ENCODE data around the gene UHRF1. TPM values are rescaled to one million over a fixed set of nuclear protein-coding genes. Genes with fewer than 3 reads are reported as not detected.
A peak's percentile ranks its signal among the peaks of the same experiment; 100 is the strongest.

The UHRF1 gene
- total RNA-seq, 4 donors from 2014 or later: 1.7 to 7.2 (median 3.0) TPM

DNA sequence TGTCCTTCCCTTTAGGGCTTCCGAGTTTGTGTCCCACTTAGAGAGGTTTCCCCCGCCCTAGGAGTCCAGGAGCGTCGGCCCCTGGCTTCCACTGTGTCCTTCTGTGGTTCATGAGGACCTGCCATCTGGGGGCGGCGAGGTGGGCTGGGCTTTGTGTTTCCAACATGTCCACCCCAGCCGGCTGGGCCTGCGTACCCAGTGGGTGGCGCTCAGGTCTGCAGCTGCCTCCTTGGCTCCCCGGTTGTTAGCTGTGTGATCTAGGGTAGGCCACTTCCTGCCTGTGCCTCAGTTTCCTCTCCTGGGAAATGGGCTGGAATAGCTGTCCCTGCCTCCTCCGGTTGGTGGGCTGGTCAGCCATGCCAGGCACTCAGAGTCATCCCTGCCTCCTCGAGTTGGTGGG lies 88.0 kb downstream of the UHRF1 start:
- WGBS, 2 donors: 91 to 94% methylated on average over 12 of the region's 12 CpGs
- H3K4me1 ChIP-seq: peaks cover 0 to 7% (median 0%) of the 10 kb centered on the region in 4 donors
- TF ChIP-seq EP300 (IDR thresholded peaks at IDR 0.05) (no peak), POLR2A (IDR thresholded peaks at IDR 0.05) (no peak)
- TF ChIP-seq, protein P1, sequence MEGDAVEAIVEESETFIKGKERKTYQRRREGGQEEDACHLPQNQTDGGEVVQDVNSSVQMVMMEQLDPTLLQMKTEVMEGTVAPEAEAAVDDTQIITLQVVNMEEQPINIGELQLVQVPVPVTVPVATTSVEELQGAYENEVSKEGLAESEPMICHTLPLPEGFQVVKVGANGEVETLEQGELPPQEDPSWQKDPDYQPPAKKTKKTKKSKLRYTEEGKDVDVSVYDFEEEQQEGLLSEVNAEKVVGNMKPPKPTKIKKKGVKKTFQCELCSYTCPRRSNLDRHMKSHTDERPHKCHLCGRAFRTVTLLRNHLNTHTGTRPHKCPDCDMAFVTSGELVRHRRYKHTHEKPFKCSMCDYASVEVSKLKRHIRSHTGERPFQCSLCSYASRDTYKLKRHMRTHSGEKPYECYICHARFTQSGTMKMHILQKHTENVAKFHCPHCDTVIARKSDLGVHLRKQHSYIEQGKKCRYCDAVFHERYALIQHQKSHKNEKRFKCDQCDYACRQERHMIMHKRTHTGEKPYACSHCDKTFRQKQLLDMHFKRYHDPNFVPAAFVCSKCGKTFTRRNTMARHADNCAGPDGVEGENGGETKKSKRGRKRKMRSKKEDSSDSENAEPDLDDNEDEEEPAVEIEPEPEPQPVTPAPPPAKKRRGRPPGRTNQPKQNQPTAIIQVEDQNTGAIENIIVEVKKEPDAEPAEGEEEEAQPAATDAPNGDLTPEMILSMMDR (IDR thresholded peaks at IDR 0.05): no peak
- no peaks in the 10 kb centered on the region for H3K27me3 ChIP-seq
- H3K4me3 ChIP-seq: no peak overlapping the region
- H3K36me3 ChIP-seq: peaks cover 0 to 49% (median 0%) of the 10 kb centered on the region in 3 donors
- DNase-seq (ENCODE audit: low spot score in 2 of 2): no peak
- no peak overlapping the region for H3K27ac ChIP-seq
- H3K9me3 ChIP-seq: peaks cover 0 to 9% (median 0%) of the 10 kb centered on the region in 4 donors

DNA sequence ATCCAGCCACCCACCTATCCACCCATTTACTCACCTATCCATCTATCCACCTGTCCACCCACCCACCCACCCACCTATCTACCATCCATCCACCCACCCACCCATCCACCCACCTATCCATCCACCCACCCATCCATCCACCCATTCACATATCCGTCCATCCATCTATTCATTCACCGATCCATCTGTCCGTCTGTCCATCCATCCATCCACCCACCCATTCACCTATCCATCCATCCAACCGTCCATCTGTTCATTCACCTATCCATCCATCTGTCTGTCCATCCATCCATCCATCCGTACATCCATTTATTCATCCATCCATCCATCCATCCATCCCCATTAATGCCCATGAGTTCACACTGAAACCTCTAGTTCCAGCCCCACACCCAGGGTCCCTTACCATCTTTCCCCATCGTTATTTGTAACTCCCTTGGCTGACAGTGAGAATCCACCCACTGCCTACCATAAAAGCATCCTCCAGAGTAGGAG lies 90.9 kb downstream of the UHRF1 start:
- H3K9me3 ChIP-seq: no peaks in the 10 kb centered on the region
- H3K4me3 ChIP-seq: no peak overlapping the region
- no peak overlapping the region for H3K27ac ChIP-seq
- TF ChIP-seq, protein P1 (IDR thresholded peaks at IDR 0.05): no peak
- H3K27me3 ChIP-seq: no peaks in the 10 kb centered on the region
- 85 to 86% methylated on average over 6 of the region's 6 CpGs for WGBS, 2 donors
- peaks cover 0 to 34% (median 0%) of the 10 kb centered on the region in 3 donors for H3K36me3 ChIP-seq
- no peak for DNase-seq (ENCODE audit: low spot score in 2 of 2)
- peaks cover 0 to 21% (median 0%) of the 10 kb centered on the region in 4 donors for H3K4me1 ChIP-seq

DNA sequence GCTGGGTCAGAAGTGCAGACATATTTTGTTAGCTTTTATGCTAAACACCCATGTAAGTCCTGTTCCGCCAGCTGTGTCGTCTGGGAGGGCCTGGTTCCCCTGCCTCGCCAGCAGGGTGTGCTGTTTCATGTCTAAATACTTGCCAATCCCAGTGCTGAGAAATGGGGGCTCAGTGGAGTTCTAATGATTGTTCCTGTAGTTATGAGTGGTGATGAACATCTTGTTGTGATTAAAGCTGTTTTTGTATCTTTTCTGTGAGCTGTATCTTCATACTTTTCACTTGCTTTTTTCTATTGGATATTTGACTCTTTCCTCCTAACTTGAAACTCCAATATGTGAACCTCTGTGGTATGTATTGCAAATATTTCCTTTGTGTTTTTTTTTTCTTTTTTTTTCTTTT lies 92.3 kb downstream of the UHRF1 start:
- Histone ChIP-seq H3K27me3 (no peaks in the 10 kb centered on the region), H3K4me1 (peaks cover 0 to 24% (median 0%) of the 10 kb centered on the region in 4 donors), H3K36me3 (peaks cover 0 to 26% (median 0%) of the 10 kb centered on the region in 3 donors), H3K4me3 (no peak overlapping the region), H3K27ac (peak overlapping the region in 1 of 4 donors; percentile 8), H3K9me3 (no peaks in the 10 kb centered on the region)
- 48 to 50% methylated on average over 3 of the region's 3 CpGs for WGBS, 2 donors
- TF ChIP-seq EP300 (IDR thresholded peaks at IDR 0.05) (no peak), POLR2A (IDR thresholded peaks at IDR 0.05) (no peak)
- TF ChIP-seq, protein P1 (IDR thresholded peaks at IDR 0.05): peak; percentile 30 to 43 (median 38)
- no peak for DNase-seq (ENCODE audit: low spot score in 2 of 2)

DNA sequence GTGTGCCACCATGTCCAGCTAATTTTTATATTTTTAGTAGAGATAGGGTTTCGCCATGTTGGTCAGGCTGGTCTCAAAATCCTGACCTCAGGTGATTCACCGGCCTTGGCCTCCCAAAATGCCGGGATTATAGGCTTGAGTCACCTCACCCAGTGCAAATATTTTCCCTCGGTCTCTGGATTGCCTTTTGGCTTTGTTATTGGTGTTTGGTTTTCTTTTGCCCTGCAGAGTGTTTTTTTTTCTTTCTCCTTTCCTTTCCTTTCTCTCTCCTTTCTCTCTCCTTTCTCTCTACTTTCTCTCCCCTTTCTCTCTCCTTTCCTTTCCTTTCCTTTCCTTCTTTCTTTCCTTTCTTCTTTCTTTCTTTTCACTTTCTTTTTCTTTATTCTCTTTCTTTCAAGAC lies 92.8 kb downstream of the UHRF1 start:
- H3K27ac ChIP-seq: peak overlapping the region in 1 of 4 donors; percentile 23
- H3K9me3 ChIP-seq: peaks cover 0 to 1% (median 0%) of the 10 kb centered on the region in 4 donors
- TF ChIP-seq POLR2A (IDR thresholded peaks at IDR 0.05): no peak
- TF ChIP-seq, protein P1 (IDR thresholded peaks at IDR 0.05): no peak
- WGBS, 2 donors: 80 to 82% methylated on average over 4 of the region's 4 CpGs
- no peak for DNase-seq (ENCODE audit: low spot score in 2 of 2)
- peaks cover 0 to 24% (median 0%) of the 10 kb centered on the region in 4 donors for H3K4me1 ChIP-seq
- no peaks in the 10 kb centered on the region for H3K27me3 ChIP-seq
- H3K4me3 ChIP-seq: no peak overlapping the region
- H3K36me3 ChIP-seq: peaks cover 0 to 26% (median 0%) of the 10 kb centered on the region in 3 donors

DNA sequence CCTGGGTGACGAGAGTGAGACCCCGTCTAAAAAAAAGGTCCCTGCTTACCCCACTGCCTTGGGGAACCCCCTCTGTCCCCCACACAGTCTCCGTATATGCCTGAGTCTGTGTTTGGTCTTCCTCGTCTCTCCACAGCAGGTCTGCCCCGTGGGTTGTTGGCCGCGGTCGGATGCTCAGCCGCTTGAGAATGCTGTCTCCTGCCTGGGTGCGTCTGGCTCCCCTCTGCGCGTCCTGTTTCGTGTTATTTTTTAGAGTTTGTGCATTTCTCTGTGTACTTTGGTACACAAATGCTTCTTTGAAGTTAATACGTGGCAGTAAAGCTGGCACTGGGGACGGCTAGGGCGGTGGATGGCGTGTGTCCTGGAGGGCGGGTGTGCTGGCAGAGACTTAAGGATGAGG lies 94.5 kb downstream of the UHRF1 start:
- peaks cover 0 to 10% (median 0%) of the 10 kb centered on the region in 4 donors for H3K9me3 ChIP-seq
- H3K27me3 ChIP-seq: no peaks in the 10 kb centered on the region
- no peak overlapping the region for H3K4me3 ChIP-seq
- H3K36me3 ChIP-seq: peaks cover 0 to 17% (median 0%) of the 10 kb centered on the region in 3 donors
- WGBS, 2 donors: 78 to 84% methylated on average over 18 of the region's 18 CpGs
- no peak for TF ChIP-seq EP300 (IDR thresholded peaks at IDR 0.05)
- TF ChIP-seq POLR2A (IDR thresholded peaks at IDR 0.05): no peak
- TF ChIP-seq, protein P1 (IDR thresholded peaks at IDR 0.05): no peak
- H3K4me1 ChIP-seq: peaks cover 0 to 24% (median 0%) of the 10 kb centered on the region in 4 donors
- no peak overlapping the region for H3K27ac ChIP-seq
- no peak for DNase-seq (ENCODE audit: low spot score in 2 of 2)
